OCI-LY3 (cell line): ENCODE data around the gene MFSD6L.

Experiments
- H2AFZ ChIP-seq: fragments of 200-600, 300-600 bp; shearing (Covaris generic); 2 replicates; pipeline ENCODE4 v1.6.0; 2014; ENCODE audit warnings: antibody characterized with exemption, low read depth, low read length
- H3K27ac ChIP-seq: fragments of 200-600, 300-600 bp; sonication (generic); 2 replicates; pipeline ENCODE4 v1.5.1; 2014; ENCODE audit warnings: mild to moderate bottlenecking, low read length, moderate library complexity, mixed read lengths
- H3K27me3 ChIP-seq: fragments of 200-600, 300-600 bp; sonication (generic); 2 replicates; pipeline ENCODE4 v1.6.1; 2014; ENCODE audit warnings: low read depth, low read length, mixed read lengths
- H3K36me3 ChIP-seq: fragments of 200-600, 300-600 bp; sonication (generic); replicated peaks from 2 replicates; pipeline ENCODE3; 2014; ENCODE audit warnings: low read depth, low read length, mixed read lengths
- H3K4me1 ChIP-seq: fragments of 300-600, 200-600 bp; sonication (generic); 2 replicates; pipeline ENCODE4 v1.6.1; 2014; ENCODE audit warnings: low read length, mixed read lengths
- H3K4me2 ChIP-seq: fragments of 200-600, 300-600 bp; sonication (generic); 2 replicates; pipeline ENCODE4 v1.6.1; 2014; ENCODE audit warnings: low read length, mixed read lengths
- H3K4me3 ChIP-seq: fragments of 300-600, 200-600 bp; sonication (generic); 2 replicates; pipeline ENCODE4 v1.5.1; 2014; ENCODE audit warnings: antibody characterized with exemption, mild to moderate bottlenecking, low read length, moderate library complexity
- H3K79me2 ChIP-seq: fragments of 300-600, 200-600 bp; shearing (Covaris generic); 2 replicates; pipeline ENCODE4 v1.6.1; 2014; ENCODE audit warnings: mild to moderate bottlenecking, low read length, mixed read lengths
- H3K9ac ChIP-seq: fragments of 300-600, 200-600 bp; shearing (Covaris generic); 2 replicates; pipeline ENCODE4 v1.6.0; 2014; ENCODE audit warnings: mild to moderate bottlenecking, low read length, moderate library complexity
- H3K9me3 ChIP-seq: fragments of 200-600, 300-600 bp; shearing (Covaris generic); 2 replicates; pipeline ENCODE4 v1.6.1; 2014; ENCODE audit warnings: low read length, mixed read lengths; ENCODE audit not compliant: insufficient read depth
- H4K20me1 ChIP-seq: fragments of 200-600, 300-600 bp; sonication (generic); 2 replicates; pipeline ENCODE4 v1.6.1; 2016; ENCODE audit warnings: low read length, mixed read lengths; ENCODE audit not compliant: insufficient read depth
- EZH2phosphoT487 ChIP-seq: fragments of 200-600 bp; shearing (Covaris generic); IDR thresholded peaks from 2 replicates; pipeline ENCODE4 v1.6.1; 2018; ENCODE audit warnings: antibody characterized with exemption, mixed run types, low read depth
- TF ChIP-seq, protein P1 (sequence below): fragments of 200-600, 300-600 bp; sonication (generic); IDR thresholded peaks from 2 replicates; pipeline ENCODE4 v1.5.1; 2014; ENCODE audit warnings: antibody characterized with exemption, low read length, low read depth

Gene MFSD6L

DNA sequence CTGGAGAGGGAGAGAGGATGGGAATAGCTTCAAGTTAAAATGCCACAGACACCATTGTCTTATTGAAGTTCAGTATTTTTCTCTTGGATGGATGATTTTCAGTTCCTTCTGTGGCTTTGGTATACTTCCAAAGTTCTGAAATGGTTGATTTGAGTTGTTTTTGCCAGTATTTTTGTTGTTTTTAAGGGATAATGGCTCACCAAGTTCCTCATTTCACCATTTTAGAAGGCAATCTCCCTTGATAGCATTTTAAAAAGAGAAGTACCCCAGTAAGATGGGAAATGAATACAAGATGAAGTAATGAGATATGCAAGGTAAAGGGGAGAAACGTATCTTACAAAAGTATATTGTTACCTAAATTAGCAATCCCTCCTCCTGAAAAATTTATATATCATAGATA, 22.3 kb downstream of the MFSD6L start:
- no peak overlapping the region for H2AFZ ChIP-seq
- H3K9me3 ChIP-seq, result no peaks in the 10 kb centered on the region
- no peak overlapping the region for H3K27ac ChIP-seq
- H3K79me2 ChIP-seq, result no peaks in the 10 kb centered on the region
- no peak overlapping the region for H3K9ac ChIP-seq
- H3K4me3 ChIP-seq, result no peak overlapping the region
- H3K4me2 ChIP-seq, result no peak overlapping the region
- H4K20me1 ChIP-seq, result no peaks in the 10 kb centered on the region
- H3K36me3 ChIP-seq, result no peaks in the 10 kb centered on the region
- TF ChIP-seq, protein P1, sequence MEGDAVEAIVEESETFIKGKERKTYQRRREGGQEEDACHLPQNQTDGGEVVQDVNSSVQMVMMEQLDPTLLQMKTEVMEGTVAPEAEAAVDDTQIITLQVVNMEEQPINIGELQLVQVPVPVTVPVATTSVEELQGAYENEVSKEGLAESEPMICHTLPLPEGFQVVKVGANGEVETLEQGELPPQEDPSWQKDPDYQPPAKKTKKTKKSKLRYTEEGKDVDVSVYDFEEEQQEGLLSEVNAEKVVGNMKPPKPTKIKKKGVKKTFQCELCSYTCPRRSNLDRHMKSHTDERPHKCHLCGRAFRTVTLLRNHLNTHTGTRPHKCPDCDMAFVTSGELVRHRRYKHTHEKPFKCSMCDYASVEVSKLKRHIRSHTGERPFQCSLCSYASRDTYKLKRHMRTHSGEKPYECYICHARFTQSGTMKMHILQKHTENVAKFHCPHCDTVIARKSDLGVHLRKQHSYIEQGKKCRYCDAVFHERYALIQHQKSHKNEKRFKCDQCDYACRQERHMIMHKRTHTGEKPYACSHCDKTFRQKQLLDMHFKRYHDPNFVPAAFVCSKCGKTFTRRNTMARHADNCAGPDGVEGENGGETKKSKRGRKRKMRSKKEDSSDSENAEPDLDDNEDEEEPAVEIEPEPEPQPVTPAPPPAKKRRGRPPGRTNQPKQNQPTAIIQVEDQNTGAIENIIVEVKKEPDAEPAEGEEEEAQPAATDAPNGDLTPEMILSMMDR, result no peak
- no peak for TF ChIP-seq EZH2phosphoT487
- no peaks in the 10 kb centered on the region; the same call in 1 of the 2 replicates for H3K27me3 ChIP-seq
- no peaks in the 10 kb centered on the region for H3K4me1 ChIP-seq

DNA sequence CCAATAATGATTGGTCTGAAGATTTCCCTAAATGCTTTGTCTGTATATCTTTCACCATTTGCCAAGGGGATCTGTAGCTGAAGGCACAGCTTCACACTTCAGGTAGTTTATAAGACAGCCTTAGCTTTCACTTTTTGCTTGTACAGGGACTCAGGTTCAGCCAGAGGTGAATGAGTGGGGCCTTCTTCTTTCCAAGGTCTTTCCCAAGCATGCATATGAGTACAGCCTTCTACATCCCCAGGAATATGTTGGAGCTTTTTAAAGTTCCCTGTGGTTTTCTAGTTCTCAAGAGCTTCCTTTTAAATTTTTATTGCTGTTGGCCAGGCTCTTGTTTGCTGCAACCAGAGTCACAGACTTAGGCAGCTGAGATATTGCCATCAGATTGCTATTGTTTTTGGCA, 22.9 kb downstream of the MFSD6L start:
- Histone ChIP-seq H3K27me3 (no peaks in the 10 kb centered on the region; the same call in 1 of the 2 replicates), H3K4me2 (no peak overlapping the region), H2AFZ (no peak overlapping the region), H3K4me1 (no peaks in the 10 kb centered on the region), H3K4me3 (no peak overlapping the region), H3K36me3 (no peaks in the 10 kb centered on the region), H3K79me2 (no peaks in the 10 kb centered on the region), H3K9ac (no peak overlapping the region), H4K20me1 (no peaks in the 10 kb centered on the region), H3K9me3 (no peaks in the 10 kb centered on the region), H3K27ac (no peak overlapping the region)
- no peak for TF ChIP-seq EZH2phosphoT487
- TF ChIP-seq, protein P1, result no peak

DNA sequence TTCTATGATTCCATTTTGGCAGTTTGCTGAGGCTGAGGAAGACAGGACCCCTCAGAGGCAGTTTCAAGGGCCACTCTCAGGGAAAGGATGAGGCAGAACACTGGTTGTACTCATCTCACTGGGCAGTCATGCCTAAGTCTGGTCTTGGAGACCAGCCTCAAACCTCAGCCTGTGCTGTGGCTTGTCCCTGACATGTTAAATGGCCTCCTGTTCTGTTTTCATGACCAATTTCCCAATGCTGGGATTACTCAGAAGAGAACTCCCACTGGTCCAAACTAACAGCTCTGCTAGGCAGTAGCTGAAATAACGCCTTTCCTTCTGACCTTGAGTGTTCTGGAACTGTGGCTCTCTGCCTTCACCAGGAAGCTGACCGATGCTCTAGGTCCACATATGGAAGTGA, 32.4 kb downstream of the MFSD6L start:
- Histone ChIP-seq H3K79me2 (no peaks in the 10 kb centered on the region), H3K4me3 (no peak overlapping the region), H3K9ac (no peak overlapping the region), H2AFZ (no peak overlapping the region), H3K27ac (no peak overlapping the region), H3K36me3 (no peaks in the 10 kb centered on the region), H4K20me1 (no peaks in the 10 kb centered on the region), H3K27me3 (peaks cover 9% of the 10 kb centered on the region; the same call in 1 of the 2 replicates), H3K4me1 (no peaks in the 10 kb centered on the region), H3K4me2 (no peak overlapping the region), H3K9me3 (no peaks in the 10 kb centered on the region)
- TF ChIP-seq, protein P1, result no peak

DNA sequence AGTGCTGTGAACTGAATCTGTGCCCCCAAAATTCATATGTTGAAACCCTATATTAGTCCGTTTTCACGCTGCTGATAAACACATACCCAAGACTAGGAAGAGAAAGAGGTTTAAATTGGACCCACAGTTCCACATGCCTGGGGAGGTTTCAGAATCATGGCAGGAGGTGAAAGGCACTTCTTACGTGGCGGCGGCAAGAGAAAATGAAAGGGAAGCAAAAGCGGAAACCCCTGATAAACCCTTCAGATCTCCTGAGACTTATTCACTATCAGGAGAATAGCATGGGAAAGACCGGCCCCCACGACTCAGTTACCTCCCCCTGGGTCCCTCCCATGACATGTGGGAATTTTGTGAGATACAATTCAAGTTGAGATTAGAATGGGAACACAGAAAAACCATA, 37.2 kb downstream of the MFSD6L start:
- H3K4me2 ChIP-seq, result no peak overlapping the region

More for the DNA sequence above, 37.2 kb downstream of the MFSD6L start:
- no peaks in the 10 kb centered on the region for H4K20me1 ChIP-seq
- H3K9ac ChIP-seq, result no peak overlapping the region
- H3K9me3 ChIP-seq, result no peaks in the 10 kb centered on the region
- H3K27me3 ChIP-seq, result peaks cover 6% of the 10 kb centered on the region; the same call in 1 of the 2 replicates
- H3K4me1 ChIP-seq, result no peaks in the 10 kb centered on the region
- H3K4me3 ChIP-seq, result no peak overlapping the region
- TF ChIP-seq EZH2phosphoT487, result no peak
- TF ChIP-seq, protein P1, result no peak
- no peak overlapping the region for H3K27ac ChIP-seq
- H2AFZ ChIP-seq, result no peak overlapping the region
- H3K79me2 ChIP-seq, result no peaks in the 10 kb centered on the region
- no peaks in the 10 kb centered on the region for H3K36me3 ChIP-seq
